Osteoblast (primary cell): ENCODE measurements around the gene JPH3. TPM values are rescaled to one million over a fixed set of nuclear protein-coding genes. Genes with fewer than 3 reads are reported as not detected.
A peak's percentile ranks its signal among the peaks of the same experiment; 100 is the strongest.

Experiments used
- DNase-seq: peaks from one replicate; pipeline ENCODE4 v3.0.0; 2011; ENCODE audit warnings: low spot score, mixed read lengths; ENCODE audit not compliant: insufficient read length; ENCODE audit errors: missing footprints
- H2AFZ ChIP-seq: 2 replicates; pipeline ENCODE4 v1.6.0; 2011; ENCODE audit warnings: mild to moderate bottlenecking, low read length
- H3K27ac ChIP-seq: 2 replicates; pipeline ENCODE4 v1.5.1; 2011; ENCODE audit warnings: mild to moderate bottlenecking, low read depth, low read length, moderate library complexity
- H3K27me3 ChIP-seq: 2 replicates; pipeline ENCODE4 v1.6.0; 2012; ENCODE audit warnings: mild to moderate bottlenecking, control low read depth, inconsistent platforms, low read length, moderate library complexity; ENCODE audit not compliant: insufficient read depth
- H3K36me3 ChIP-seq: 2 replicates; pipeline ENCODE4 v1.5.1; 2011; ENCODE audit warnings: mild to moderate bottlenecking, low read length, control low read depth, moderate library complexity; ENCODE audit not compliant: insufficient read depth
- H3K4me1 ChIP-seq: 2 replicates; pipeline ENCODE4 v1.5.1; 2011; ENCODE audit warnings: mild to moderate bottlenecking, low read length, control low read depth, moderate library complexity; ENCODE audit not compliant: insufficient read depth
- H3K4me2 ChIP-seq: 2 replicates; pipeline ENCODE4 v1.6.0; 2011; ENCODE audit warnings: mild to moderate bottlenecking, low read length; ENCODE audit not compliant: insufficient read depth
- H3K4me3 ChIP-seq: fragments of 200-600 bp; sonication (generic); 3 replicates; pipeline ENCODE4 v1.5.1; 2012; ENCODE audit warnings: mild to moderate bottlenecking, low read length, inconsistent platforms; ENCODE audit not compliant: insufficient read depth
- H3K79me2 ChIP-seq: 2 replicates; pipeline ENCODE4 v1.6.0; 2012; ENCODE audit warnings: mild to moderate bottlenecking, low read length, control low read depth, inconsistent platforms; ENCODE audit not compliant: insufficient read depth
- H3K9me3 ChIP-seq: 2 replicates; pipeline ENCODE4 v1.5.1; 2011; ENCODE audit warnings: low read depth, low read length, control low read depth
- H4K20me1 ChIP-seq: 2 replicates; pipeline ENCODE4 v1.6.0; 2012; ENCODE audit warnings: mild to moderate bottlenecking, low read length, control low read depth; ENCODE audit not compliant: insufficient read depth
- total RNA-seq: library from RNA; depleted of rRNA; stranded (reverse); fragments of >200 nt; gene quantifications from 2 replicates; pipeline ENCODE4 v1.2.3, GENCODE V29; 2012
- TF ChIP-seq, protein P1 (sequence below): IDR thresholded peaks from 2 replicates; pipeline ENCODE4 v1.5.1; 2011; ENCODE audit warnings: mild to moderate bottlenecking, low read depth, low read length, moderate library complexity; ENCODE audit errors: extremely low read depth

The JPH3 gene
- total RNA-seq, 1 donor, result not detected

DNA sequence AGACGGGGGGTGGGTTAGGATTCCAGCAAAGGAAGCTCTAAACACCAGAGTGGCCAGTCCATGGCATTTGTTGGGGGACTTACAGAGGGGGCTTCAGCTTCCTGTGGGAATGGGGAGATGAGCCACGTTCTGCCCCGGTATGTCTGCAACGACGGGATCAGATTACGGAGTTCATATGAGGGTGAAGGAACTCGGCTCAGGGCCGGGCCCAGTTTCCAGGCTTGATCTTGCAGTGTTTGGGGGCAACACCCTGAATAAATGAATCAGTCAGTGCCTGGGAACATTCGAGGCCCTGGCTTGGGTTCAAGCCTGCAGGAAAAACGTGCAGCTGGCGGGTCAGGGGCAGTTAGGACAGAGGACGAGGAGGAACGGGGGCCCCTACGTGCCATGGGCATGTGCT is 54.0 kb downstream of the JPH3 start:
- Histone ChIP-seq H3K27me3 (peaks cover 12% of the 10 kb centered on the region), H3K27ac (no peak overlapping the region), H4K20me1 (peaks cover 6% of the 10 kb centered on the region), H3K36me3 (no peaks in the 10 kb centered on the region), H3K4me3 (no peak overlapping the region), H3K9me3 (peaks cover 2% of the 10 kb centered on the region), H2AFZ (no peak overlapping the region), H3K4me2 (no peak overlapping the region), H3K4me1 (no peaks in the 10 kb centered on the region), H3K79me2 (no peaks in the 10 kb centered on the region)
- TF ChIP-seq, protein P1, sequence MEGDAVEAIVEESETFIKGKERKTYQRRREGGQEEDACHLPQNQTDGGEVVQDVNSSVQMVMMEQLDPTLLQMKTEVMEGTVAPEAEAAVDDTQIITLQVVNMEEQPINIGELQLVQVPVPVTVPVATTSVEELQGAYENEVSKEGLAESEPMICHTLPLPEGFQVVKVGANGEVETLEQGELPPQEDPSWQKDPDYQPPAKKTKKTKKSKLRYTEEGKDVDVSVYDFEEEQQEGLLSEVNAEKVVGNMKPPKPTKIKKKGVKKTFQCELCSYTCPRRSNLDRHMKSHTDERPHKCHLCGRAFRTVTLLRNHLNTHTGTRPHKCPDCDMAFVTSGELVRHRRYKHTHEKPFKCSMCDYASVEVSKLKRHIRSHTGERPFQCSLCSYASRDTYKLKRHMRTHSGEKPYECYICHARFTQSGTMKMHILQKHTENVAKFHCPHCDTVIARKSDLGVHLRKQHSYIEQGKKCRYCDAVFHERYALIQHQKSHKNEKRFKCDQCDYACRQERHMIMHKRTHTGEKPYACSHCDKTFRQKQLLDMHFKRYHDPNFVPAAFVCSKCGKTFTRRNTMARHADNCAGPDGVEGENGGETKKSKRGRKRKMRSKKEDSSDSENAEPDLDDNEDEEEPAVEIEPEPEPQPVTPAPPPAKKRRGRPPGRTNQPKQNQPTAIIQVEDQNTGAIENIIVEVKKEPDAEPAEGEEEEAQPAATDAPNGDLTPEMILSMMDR, result no peak
- DNase-seq, result no peak

DNA sequence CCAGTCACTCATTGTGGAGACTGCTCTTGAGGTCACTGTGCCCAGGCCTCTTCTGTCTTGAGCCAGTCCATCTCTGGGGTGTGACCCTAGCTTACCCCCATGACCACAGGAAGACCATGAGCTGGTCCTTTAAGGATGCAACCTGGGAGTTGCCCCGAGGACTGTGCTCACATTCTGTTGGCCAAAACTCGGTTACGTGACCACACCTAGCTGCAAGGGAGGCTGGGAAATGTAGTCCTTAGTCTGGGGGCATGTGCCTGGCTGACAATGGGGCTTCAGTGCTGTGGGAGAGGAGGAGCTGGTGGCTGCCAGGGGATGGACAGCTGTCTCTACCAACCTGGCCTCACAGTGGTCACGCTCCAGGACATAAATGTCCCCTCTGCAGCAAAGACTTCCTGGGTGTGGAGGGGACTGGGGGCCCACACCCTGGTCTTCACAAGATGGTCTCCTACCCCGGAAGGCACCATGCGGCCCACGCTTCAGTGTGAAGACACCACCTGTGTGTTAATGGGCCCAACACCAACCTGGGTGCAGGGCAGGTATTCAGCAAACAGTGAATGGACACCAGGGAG is 55.4 kb downstream of the JPH3 start:
- DNase-seq, result no peak

DNA sequence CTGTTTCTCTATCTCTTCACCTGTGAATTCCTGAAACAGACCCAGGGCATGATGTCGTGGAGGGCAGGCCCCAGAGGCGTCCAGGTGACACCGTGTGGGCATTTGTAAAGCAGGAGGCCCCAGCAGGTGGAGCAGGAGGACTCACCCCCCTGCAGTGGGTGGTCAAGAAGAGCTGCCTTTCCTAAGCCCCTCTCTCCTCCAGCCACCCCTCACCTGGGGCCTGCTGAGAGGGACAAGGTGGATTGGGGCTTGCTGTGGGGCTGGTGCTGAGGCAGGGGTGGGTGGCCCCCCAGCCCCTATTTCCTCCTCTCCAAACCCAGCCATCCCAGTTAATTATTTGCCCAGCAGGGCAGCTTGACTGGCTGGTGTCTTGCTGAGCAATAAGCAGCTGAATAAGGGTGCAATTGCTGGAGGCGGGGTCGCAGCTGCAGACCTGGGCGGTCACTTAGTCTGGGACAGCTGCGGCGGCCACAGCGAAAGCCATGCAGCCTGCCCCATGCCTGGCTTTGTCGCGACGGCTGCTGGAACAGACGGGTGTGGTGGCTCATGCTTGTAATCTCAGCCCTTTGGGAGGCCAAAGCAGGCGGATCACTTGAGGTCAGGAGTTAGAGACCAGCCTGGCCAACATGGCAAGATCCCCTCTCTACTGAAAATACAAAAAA is 56.4 kb downstream of the JPH3 start:
- no peaks in the 10 kb centered on the region for H3K4me1 ChIP-seq
- no peak overlapping the region for H3K27ac ChIP-seq
- peaks cover 15% of the 10 kb centered on the region for H3K27me3 ChIP-seq
- H3K36me3 ChIP-seq, result no peaks in the 10 kb centered on the region
- peaks cover 7% of the 10 kb centered on the region for H4K20me1 ChIP-seq
- H3K9me3 ChIP-seq, result peaks cover 2% of the 10 kb centered on the region
- H3K4me2 ChIP-seq, result no peak overlapping the region
- TF ChIP-seq, protein P1, result no peak
- H2AFZ ChIP-seq, result no peak overlapping the region
- no peak for DNase-seq
- no peaks in the 10 kb centered on the region for H3K79me2 ChIP-seq
- no peak overlapping the region for H3K4me3 ChIP-seq

More for the DNA sequence above, 55.4 kb downstream of the JPH3 start:
- TF ChIP-seq, protein P1, result no peak
- H3K4me2 ChIP-seq, result no peak overlapping the region
- no peaks in the 10 kb centered on the region for H3K79me2 ChIP-seq
- H3K27me3 ChIP-seq, result peaks cover 13% of the 10 kb centered on the region
- H3K27ac ChIP-seq, result no peak overlapping the region
- H4K20me1 ChIP-seq, result peaks cover 7% of the 10 kb centered on the region
- H3K4me3 ChIP-seq, result no peak overlapping the region
- H3K4me1 ChIP-seq, result no peaks in the 10 kb centered on the region
- peaks cover 2% of the 10 kb centered on the region for H3K9me3 ChIP-seq
- no peak overlapping the region for H2AFZ ChIP-seq
- no peaks in the 10 kb centered on the region for H3K36me3 ChIP-seq

DNA sequence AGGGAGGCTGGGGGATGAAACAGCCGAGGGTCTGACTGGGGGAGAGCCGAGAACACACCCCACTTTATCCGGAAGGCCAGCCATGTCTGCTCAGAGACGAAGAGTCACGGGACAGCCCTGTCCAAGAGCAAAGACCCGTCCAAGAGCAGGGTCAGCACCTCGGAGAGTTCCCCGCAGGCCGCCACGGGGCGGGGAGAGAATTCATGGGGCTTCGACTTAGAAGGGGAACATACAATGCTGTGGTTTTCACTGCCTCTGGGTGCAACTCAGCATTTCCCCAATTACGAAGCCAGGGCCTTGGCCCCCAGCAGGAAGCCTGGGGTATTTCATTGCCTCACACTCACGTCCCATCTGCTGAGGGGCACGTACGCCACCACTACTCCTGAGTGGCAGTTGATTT is 59.3 kb downstream of the JPH3 start:
- peaks cover 7% of the 10 kb centered on the region for H4K20me1 ChIP-seq
- H3K27ac ChIP-seq, result no peak overlapping the region
- H3K27me3 ChIP-seq, result peaks cover 12% of the 10 kb centered on the region
- H3K79me2 ChIP-seq, result no peaks in the 10 kb centered on the region
- peak; percentile 97 for DNase-seq
- no peaks in the 10 kb centered on the region for H3K4me1 ChIP-seq
- H3K4me2 ChIP-seq, result no peak overlapping the region
- no peaks in the 10 kb centered on the region for H3K36me3 ChIP-seq
- TF ChIP-seq, protein P1, result no peak
- H3K4me3 ChIP-seq, result no peak overlapping the region
- peaks cover 2% of the 10 kb centered on the region for H3K9me3 ChIP-seq
- no peak overlapping the region for H2AFZ ChIP-seq
